HG02642 (cell line): ENCODE results near the gene MSX1.

Experiments
- ATAC-seq: cut with Tn5 transposase; IDR thresholded peaks from one replicate; pipeline ENCODE4 v1.9.1; 2021; ENCODE audit warnings: mild to moderate bottlenecking; ENCODE audit not compliant: unreplicated experiment, poor library complexity

Gene MSX1

GRCh38 chr4:4890574-4891255 is 31.2 kb downstream of the MSX1 start:
- no peak for ATAC-seq

GRCh38 chr4:4893721-4894120 is 34.3 kb downstream of the MSX1 start:
- no peak for ATAC-seq

- no peak for ATAC-seq
Measured at GRCh38 chr4:4899202-4899925, 39.9 kb downstream of the MSX1 start.

DNA sequence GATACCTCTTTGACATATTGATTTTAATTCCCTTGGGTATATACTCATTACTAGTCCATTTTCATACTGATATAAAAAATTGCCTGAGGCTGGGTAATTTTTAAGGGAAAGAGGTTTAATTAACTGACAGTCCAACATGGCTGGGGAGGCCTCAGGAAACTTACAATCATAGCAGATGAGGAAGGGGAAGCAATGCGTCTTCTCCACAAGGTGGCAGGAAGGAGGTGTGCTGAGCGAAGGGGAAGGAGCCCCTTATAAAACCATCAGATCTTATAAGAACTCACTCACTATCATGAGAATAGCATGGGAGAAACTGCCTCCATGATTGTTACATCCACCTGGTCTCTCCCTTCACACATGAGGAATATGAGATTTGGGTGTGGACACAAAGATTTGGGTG is 42.4 kb downstream of the MSX1 start:
- ATAC-seq, result no peak

DNA sequence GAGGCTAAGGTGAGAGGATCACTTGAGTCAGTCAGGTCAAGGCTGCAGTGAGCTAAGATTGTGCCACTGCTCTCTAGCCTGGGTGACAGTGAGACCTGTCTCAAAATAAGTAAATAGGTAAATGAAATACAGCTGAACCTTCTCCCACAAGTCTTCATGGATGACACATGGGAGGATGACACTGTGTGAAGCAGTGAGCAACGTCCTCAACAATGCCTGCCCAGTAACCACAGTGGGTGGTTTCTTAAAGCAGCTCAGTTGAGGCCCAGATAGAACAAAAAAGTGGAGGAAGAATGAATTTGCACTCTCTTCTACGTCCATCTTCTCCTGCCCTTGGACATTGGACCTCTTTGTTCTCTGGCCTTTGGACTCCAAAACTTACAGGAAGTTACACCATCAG is 52.7 kb downstream of the MSX1 start:
- no peak for ATAC-seq

DNA sequence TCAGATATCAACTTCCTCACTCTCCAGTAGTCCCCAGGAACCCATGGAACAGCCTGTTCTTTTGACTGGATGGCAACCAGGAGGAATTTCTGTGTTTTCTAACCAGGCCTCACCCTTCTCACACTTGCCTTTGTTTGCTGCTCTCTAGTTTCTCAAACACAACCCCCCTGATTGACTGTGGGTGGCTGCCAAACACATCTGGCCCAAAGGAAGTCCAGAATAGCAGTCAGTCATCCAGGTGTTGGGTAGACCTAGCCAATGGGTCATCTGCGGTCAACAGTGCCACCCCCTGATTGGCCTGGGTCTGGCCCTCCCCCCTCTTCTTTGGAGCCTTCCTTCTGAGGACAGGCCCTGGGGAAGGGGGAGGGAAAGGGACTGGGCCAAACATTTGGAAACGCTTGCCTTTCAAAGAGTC is 53.7 kb downstream of the MSX1 start:
- ATAC-seq, result no peak
